OCI-LY7 (cell line): ENCODE data around the gene SEMA5A.

Source experiments
- EZH2phosphoT487 ChIP-seq: fragments of 200-600 bp; sonication (generic); IDR thresholded peaks from 2 replicates; pipeline ENCODE4 v1.6.1; 2018; ENCODE audit warnings: low read depth, borderline replicate concordance, mild to moderate bottlenecking, mixed run types, antibody characterized with exemption, low read length, moderate library complexity, mixed read lengths
- TF ChIP-seq, protein P1 (sequence below): fragments of 200-600 bp; sonication (generic); conservative IDR thresholded peaks from 2 replicates; pipeline ENCODE4 v1.5.1; 2014; ENCODE audit warnings: mild to moderate bottlenecking, antibody characterized with exemption, low read length, moderate library complexity, mixed read lengths

- TF ChIP-seq, protein P1, sequence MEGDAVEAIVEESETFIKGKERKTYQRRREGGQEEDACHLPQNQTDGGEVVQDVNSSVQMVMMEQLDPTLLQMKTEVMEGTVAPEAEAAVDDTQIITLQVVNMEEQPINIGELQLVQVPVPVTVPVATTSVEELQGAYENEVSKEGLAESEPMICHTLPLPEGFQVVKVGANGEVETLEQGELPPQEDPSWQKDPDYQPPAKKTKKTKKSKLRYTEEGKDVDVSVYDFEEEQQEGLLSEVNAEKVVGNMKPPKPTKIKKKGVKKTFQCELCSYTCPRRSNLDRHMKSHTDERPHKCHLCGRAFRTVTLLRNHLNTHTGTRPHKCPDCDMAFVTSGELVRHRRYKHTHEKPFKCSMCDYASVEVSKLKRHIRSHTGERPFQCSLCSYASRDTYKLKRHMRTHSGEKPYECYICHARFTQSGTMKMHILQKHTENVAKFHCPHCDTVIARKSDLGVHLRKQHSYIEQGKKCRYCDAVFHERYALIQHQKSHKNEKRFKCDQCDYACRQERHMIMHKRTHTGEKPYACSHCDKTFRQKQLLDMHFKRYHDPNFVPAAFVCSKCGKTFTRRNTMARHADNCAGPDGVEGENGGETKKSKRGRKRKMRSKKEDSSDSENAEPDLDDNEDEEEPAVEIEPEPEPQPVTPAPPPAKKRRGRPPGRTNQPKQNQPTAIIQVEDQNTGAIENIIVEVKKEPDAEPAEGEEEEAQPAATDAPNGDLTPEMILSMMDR = no peak
- no peak for TF ChIP-seq EZH2phosphoT487
These were observed 437.7 kb downstream of the SEMA5A start for GRCh38 chr5:9108162-9108561.
